A204.1 (cell line): ENCODE results near the gene DIAPH2.

Experiments used
- FAIRE-seq: peaks from 2 replicates; lab custom pipeline; 2012; peaks lifted over from hg19 to GRCh38; lab: Jason Lieb, UNC

The DIAPH2 gene

GRCh38 chrX:97602465-97603258 is 918.0 kb downstream of the DIAPH2 start:
- FAIRE-seq, result no peak

- FAIRE-seq, result no peak
Observed at GRCh38 chrX:97605271-97605670, 920.6 kb downstream of the DIAPH2 start.

GRCh38 chrX:97609357-97609756 is 924.7 kb downstream of the DIAPH2 start:
- FAIRE-seq, result no peak

GRCh38 chrX:97609938-97610337 is 925.3 kb downstream of the DIAPH2 start:
- no peak for FAIRE-seq

- no peak for FAIRE-seq
Observed at GRCh38 chrX:97616883-97617530, 932.4 kb downstream of the DIAPH2 start.

GRCh38 chrX:97619499-97619898 is 934.9 kb downstream of the DIAPH2 start:
- no peak for FAIRE-seq

- FAIRE-seq, result no peak
Observed at GRCh38 chrX:97622111-97622510, 937.5 kb downstream of the DIAPH2 start.

GRCh38 chrX:97628326-97628725 is 943.7 kb downstream of the DIAPH2 start:
- no peak for FAIRE-seq

- no peak for FAIRE-seq
Observed at GRCh38 chrX:97628807-97629596, 944.4 kb downstream of the DIAPH2 start.

- FAIRE-seq, result no peak
Observed at GRCh38 chrX:97629597-97629985, 944.9 kb downstream of the DIAPH2 start.

- FAIRE-seq, result no peak
Observed at GRCh38 chrX:97633798-97634197, 949.2 kb downstream of the DIAPH2 start.

GRCh38 chrX:97636473-97637140 is 952.0 kb downstream of the DIAPH2 start:
- FAIRE-seq, result no peak

- no peak for FAIRE-seq
Observed at GRCh38 chrX:97637289-97637688, 952.6 kb downstream of the DIAPH2 start.

GRCh38 chrX:97638621-97639020 is 954.0 kb downstream of the DIAPH2 start:
- FAIRE-seq, result no peak

GRCh38 chrX:97639526-97639925 is 954.9 kb downstream of the DIAPH2 start:
- no peak for FAIRE-seq
